H1 (cell line): Measurements from ENCODE around the gene DENND1A. TPM values are rescaled to one million over a fixed set of nuclear protein-coding genes. Genes with fewer than 3 reads are reported as not detected.

Experiments
- CTCF ChIA-PET: fragments of 300-600 bp; sonication (Branson Sonifier 250); formaldehyde crosslinking; loops from one replicate; lab custom pipeline; 2021; ENCODE audit not compliant: partially characterized antibody; lab: Charles Lee
- POLR2A ChIA-PET: fragments of 300-600 bp; sonication (Branson Sonifier 250); formaldehyde crosslinking; loops from one replicate; lab custom pipeline; 2021; ENCODE audit warnings: inconsistent platforms; ENCODE audit not compliant: partially characterized antibody; lab: Charles Lee
- DNase-seq, 2 experiments: peaks; one replicate each; pipeline versions ENCODE4 v3.0.0 to v3.0.0-alpha.2; 2010 to 2022; ENCODE audit warnings: low spot score in 2 of 2, low read depth in 1 of 2, mixed read lengths in 1 of 2
- FAIRE-seq: peaks from 2 replicates; lab custom pipeline; 2011; peaks lifted over from hg19 to GRCh38; lab: Jason Lieb, UNC
- H2AFZ ChIP-seq: 2 replicates; pipeline ENCODE4 v1.8.1; 2012; ENCODE audit warnings: low read length, inconsistent platforms
- H2AK5ac ChIP-seq: 2 replicates; pipeline ENCODE4 v1.6.1; 2013; ENCODE audit warnings: low read depth, low read length
- H2BK120ac ChIP-seq: replicated peaks from 2 replicates; pipeline ENCODE3; 2013; ENCODE audit warnings: low read depth, low read length, inconsistent platforms
- H2BK12ac ChIP-seq: 2 replicates; pipeline ENCODE4 v1.6.1; 2013; ENCODE audit warnings: low read depth, low read length
- H2BK15ac ChIP-seq: 2 replicates; pipeline ENCODE4 v1.6.1; 2013; ENCODE audit warnings: low read length
- H2BK20ac ChIP-seq: 2 replicates; pipeline ENCODE4 v1.6.1; 2013; ENCODE audit warnings: low read length
- H2BK5ac ChIP-seq: 2 replicates; pipeline ENCODE4 v1.6.1; 2013; ENCODE audit warnings: low read depth, low read length
- H3K14ac ChIP-seq: 2 replicates; pipeline ENCODE4 v1.6.1; 2013; ENCODE audit warnings: inconsistent platforms; ENCODE audit not compliant: insufficient read length
- H3K18ac ChIP-seq: 2 replicates; pipeline ENCODE4 v1.6.1; 2013; ENCODE audit warnings: low read length; ENCODE audit errors: extremely low read depth
- H3K23ac ChIP-seq: 2 replicates; pipeline ENCODE4 v1.6.1; 2013; ENCODE audit warnings: inconsistent platforms; ENCODE audit not compliant: insufficient read length
- H3K23me2 ChIP-seq: 2 replicates; pipeline ENCODE4 v1.6.1; 2013; ENCODE audit warnings: low read depth, low read length
- H3K27ac ChIP-seq: 2 replicates; pipeline ENCODE4 v1.6.1; 2011; ENCODE audit warnings: low read depth, low read length, inconsistent platforms
- H3K27me3 ChIP-seq, 4 experiments: replicated peaks in 1 of 4; 1 replicate in 1 of 4; 2 replicates in 3 of 4; pipeline versions ENCODE4 v1.6.1 to v1.8.1; 2011 to 2013; ENCODE audit warnings: low read length in 3 of 4, mild to moderate bottlenecking in 3 of 4, inconsistent platforms in 2 of 4, mixed read lengths in 2 of 4, moderate library complexity in 1 of 4; ENCODE audit not compliant: control insufficient read depth in 3 of 4, insufficient read depth in 3 of 4; ENCODE audit errors: extremely low read depth in 1 of 4
- H3K36me3 ChIP-seq, 4 experiments: 2 replicates each; pipeline versions ENCODE4 v1.6.1 to v1.8.1; 2011 to 2013; ENCODE audit warnings: mild to moderate bottlenecking in 4 of 4, low read length in 3 of 4, moderate library complexity in 2 of 4, control low read depth in 1 of 4, inconsistent platforms in 1 of 4; ENCODE audit not compliant: insufficient read depth in 4 of 4, control insufficient read depth in 2 of 4
- H3K4ac ChIP-seq: replicated peaks from 2 replicates; pipeline ENCODE3; 2013; ENCODE audit warnings: low read length, low read depth, mixed read lengths, inconsistent platforms; ENCODE audit not compliant: insufficient read length
- H3K4me1 ChIP-seq, 4 experiments: replicated peaks in 1 of 4; 1 replicate in 1 of 4; 2 replicates in 3 of 4; pipeline versions ENCODE4 v1.6.1 to v1.8.1; 2011 to 2013; ENCODE audit warnings: low read length in 3 of 4, inconsistent platforms in 2 of 4, mixed read lengths in 1 of 4; ENCODE audit not compliant: insufficient read depth in 4 of 4, control insufficient read depth in 3 of 4
- H3K4me2 ChIP-seq, 2 experiments: 2 replicates each; pipeline versions ENCODE4 v1.6.1 to v1.8.1; 2011 to 2013; ENCODE audit warnings: low read depth in 2 of 2, low read length in 2 of 2, control low read depth in 1 of 2, inconsistent platforms in 1 of 2, mild to moderate bottlenecking in 1 of 2; ENCODE audit not compliant: insufficient read depth in 1 of 2
- H3K4me3 ChIP-seq, 4 experiments: fragments of 200-600, 300-600 bp in 1 of 4; sonication (generic), shearing (Covaris generic), sonication (Bioruptor Twin) in 1 of 4; 2 replicates each; pipeline versions ENCODE4 v1.5.1 to v1.8.1; 2011 to 2016; ENCODE audit warnings: low read length in 4 of 4, low read depth in 3 of 4, control low read depth in 2 of 4, inconsistent platforms in 2 of 4, mild to moderate bottlenecking in 2 of 4, mixed read lengths in 1 of 4, moderate library complexity in 1 of 4; ENCODE audit not compliant: insufficient read depth in 2 of 4; ENCODE audit errors: extremely low read depth in 1 of 4
- H3K56ac ChIP-seq: replicated peaks from 2 replicates; pipeline ENCODE3; 2013; ENCODE audit warnings: low read depth, mild to moderate bottlenecking, mixed read lengths, low read length, inconsistent platforms; ENCODE audit not compliant: insufficient read length
- H3K79me1 ChIP-seq: 2 replicates; pipeline ENCODE4 v1.6.1; 2013; ENCODE audit warnings: low read depth, low read length, control low read depth
- H3K79me2 ChIP-seq, 2 experiments: 2 replicates each; pipeline versions ENCODE4 v1.6.1 to v1.8.1; 2012 to 2013; ENCODE audit warnings: low read length in 2 of 2, mild to moderate bottlenecking in 2 of 2, inconsistent platforms in 1 of 2; ENCODE audit not compliant: insufficient read depth in 2 of 2, control insufficient read depth in 1 of 2
- H3K9ac ChIP-seq, 4 experiments: replicated peaks in 1 of 4; 1 replicate in 1 of 4; 2 replicates in 3 of 4; pipeline versions ENCODE4 v1.6.1 to v1.8.1; 2011 to 2013; ENCODE audit warnings: low read depth in 3 of 4, low read length in 3 of 4, control low read depth in 2 of 4, mild to moderate bottlenecking in 2 of 4, moderate library complexity in 2 of 4, inconsistent platforms in 1 of 4; ENCODE audit errors: extremely low read depth in 1 of 4
- H3K9me3 ChIP-seq, 2 experiments: 2 replicates each; pipeline versions ENCODE4 v1.6.1 to v1.8.1; 2012 to 2013; ENCODE audit warnings: mild to moderate bottlenecking in 2 of 2, moderate library complexity in 2 of 2, control low read depth in 1 of 2, inconsistent platforms in 1 of 2, low read depth in 1 of 2, low read length in 1 of 2, mixed read lengths in 1 of 2; ENCODE audit not compliant: insufficient read depth in 2 of 2
- H4K20me1 ChIP-seq, 2 experiments: replicated peaks in 1 of 2; 2 replicates each; pipeline versions ENCODE3 to v1.8.1; 2011 to 2013; ENCODE audit warnings: inconsistent platforms in 2 of 2, low read length in 2 of 2, mild to moderate bottlenecking in 1 of 2; ENCODE audit not compliant: insufficient read depth in 2 of 2, control insufficient read depth in 1 of 2
- H4K5ac ChIP-seq: 2 replicates; pipeline ENCODE4 v1.6.1; 2013; ENCODE audit warnings: low read length, low read depth, mixed read lengths, inconsistent platforms; ENCODE audit not compliant: insufficient read length
- H4K8ac ChIP-seq: 2 replicates; pipeline ENCODE4 v1.8.0; 2013; ENCODE audit warnings: mild to moderate bottlenecking, moderate library complexity, low read length, inconsistent platforms; ENCODE audit not compliant: insufficient read depth; ENCODE audit errors: extremely low read depth
- H4K91ac ChIP-seq: replicated peaks from 2 replicates; pipeline ENCODE3; 2013; ENCODE audit warnings: low read length, mixed read lengths, inconsistent platforms; ENCODE audit not compliant: insufficient read length
- ASH2L ChIP-seq: fragments of 200-600, 300-600 bp; sonication (generic); IDR thresholded peaks from one replicate; pipeline ENCODE4 v1.7.1; 2017; ENCODE audit warnings: low read length
- CHD2 ChIP-seq: IDR thresholded peaks from 2 replicates; pipeline ENCODE4 v1.6.1; 2012; ENCODE audit warnings: low read length, improper control_type of control experiment
- CTCF ChIP-seq, 3 experiments: IDR thresholded peaks; 1 replicate in 2 of 3; 2 replicates in 1 of 3; pipeline versions ENCODE4 v1.5.1 to v1.6.1; 2011; ENCODE audit warnings: low read length in 3 of 3, mild to moderate bottlenecking in 3 of 3, inconsistent platforms in 2 of 3, low read depth in 1 of 3, moderate library complexity in 1 of 3; ENCODE audit not compliant: insufficient read depth in 1 of 3; ENCODE audit errors: control extremely low read depth in 1 of 3
- GTF2F1 ChIP-seq: IDR thresholded peaks from 2 replicates; pipeline ENCODE4 v1.6.1; 2012; ENCODE audit warnings: low read depth, low read length, improper control_type of control experiment, borderline replicate concordance
- HDAC2 ChIP-seq, 2 experiments: fragments of 300-600 bp in 1 of 2; sonication (generic) in 1 of 2; IDR thresholded peaks; 2 replicates each; pipeline ENCODE4 v1.6.1; 2011 to 2012; ENCODE audit warnings: low read depth in 2 of 2, low read length in 2 of 2, mild to moderate bottlenecking in 2 of 2, moderate library complexity in 2 of 2, borderline replicate concordance in 1 of 2, inconsistent platforms in 1 of 2
- KDM1A ChIP-seq: fragments of 200-600, 300-600 bp; sonication (generic); IDR thresholded peaks from 2 replicates; pipeline ENCODE4 v1.7.1; 2016; ENCODE audit warnings: mild to moderate bottlenecking, low read length, borderline replicate concordance
- KDM4A ChIP-seq: IDR thresholded peaks from one replicate; pipeline ENCODE4 v1.7.1; 2012; ENCODE audit warnings: low read depth, mild to moderate bottlenecking, moderate library complexity, low read length, inconsistent platforms; ENCODE audit not compliant: severe bottlenecking
- MAFK ChIP-seq: IDR thresholded peaks from 2 replicates; pipeline ENCODE4 v1.6.1; 2012; ENCODE audit warnings: low read depth, mild to moderate bottlenecking, improper control_type of control experiment, low read length
- RBBP5 ChIP-seq: IDR thresholded peaks from 2 replicates; pipeline ENCODE4 v1.7.1; 2012; ENCODE audit warnings: low read depth, mild to moderate bottlenecking, inconsistent platforms, low read length, moderate library complexity, borderline replicate concordance
- WGBS, 2 experiments: shearing (Covaris generic) in 1 of 2; methylation state at CpG; one replicate each; pipeline versions ENCODE4 v1.1.6 to v1.1.7; 2013 to 2015; ENCODE audit warnings: low lambda C conversion rate in 2 of 2, mixed read lengths in 2 of 2, inconsistent platforms in 1 of 2, low coverage in 1 of 2, missing lambda C conversion rate in 1 of 2; ENCODE audit not compliant: insufficient replicate concordance in 2 of 2, insufficient coverage in 1 of 2, insufficient read length in 1 of 2; ENCODE audit errors: extremely low coverage in 1 of 2, missing lambda C conversion rate in 1 of 2; 5-methylcytosine and 5-hydroxymethylcytosine counted together
- polyA plus RNA-seq, 7 experiments: library from polyadenylated mRNA; depleted of rRNA in 3 of 7; stranded (reverse) in 5 of 7; unstranded in 2 of 7; fragments of >200 nt in 5 of 7; fragments of 200-250 nt in 2 of 7; gene quantifications; 1 replicate in 5 of 7; 2 replicates in 1 of 7; 4 replicates in 1 of 7; pipeline versions ENCODE4 v1.2.1 to v1.2.3, GENCODE V29; 2011 to 2013; ENCODE audit warnings: missing spikeins in 2 of 7, mixed read lengths in 2 of 7
- total RNA-seq: library from RNA; stranded (reverse); fragmentation: NEBNext Ultra II Directional; extraction: Animal tissue kit (Norgen Biotek cat#: 25700); gene quantifications from 2 replicates; pipeline ENCODE4 v1.2.1, GENCODE V29; 2021
- TF ChIP-seq, protein P1 (sequence below): IDR thresholded peaks from 2 replicates; pipeline ENCODE4 v1.6.1; 2011; ENCODE audit warnings: low read length, improper control_type of control experiment

DENND1A gene
- total and polyA plus RNA-seq, 2 of the 8 experiments (the other 6 are each of a cell fraction or from before 2014, with no cell fraction given): 24.1 to 26.4 TPM

GRCh38 chr9:123651273-123651672 is 278.7 kb downstream of the DENND1A start:
- no peak overlapping the region for H2BK20ac ChIP-seq
- no peak overlapping the region for H4K8ac ChIP-seq
- 98% methylated on average over 8 of the region's 8 CpGs; no CpG with 5 or more reads in 1 of the 2 experiments for WGBS, 2 experiments
- ChIA-PET POLR2A (no interaction called here), CTCF (no interaction called here)
- no peaks in the 10 kb centered on the region for H4K20me1 ChIP-seq
- H3K27ac ChIP-seq: no peak overlapping the region
- H3K9me3 ChIP-seq: no peaks in the 10 kb centered on the region
- DNase-seq: no peak
- no peak overlapping the region for H2BK120ac ChIP-seq
- FAIRE-seq: no peak
- no peaks in the 10 kb centered on the region for H3K4me1 ChIP-seq
- H3K79me1 ChIP-seq: no peaks in the 10 kb centered on the region
- no peak overlapping the region for H3K4me3 ChIP-seq
- no peak overlapping the region for H4K5ac ChIP-seq
- no peak overlapping the region for H3K18ac ChIP-seq
- no peak overlapping the region for H3K4me2 ChIP-seq
- no peak overlapping the region for H3K23ac ChIP-seq
- no peak overlapping the region for H4K91ac ChIP-seq
- no peak overlapping the region for H3K9ac ChIP-seq
- H3K4ac ChIP-seq: no peak overlapping the region
- H3K14ac ChIP-seq: no peak overlapping the region
- peaks cover 0 to 2% (median 0%) of the 10 kb centered on the region in 4 experiments; a peak in 2 of 8 replicates for H3K36me3 ChIP-seq
- no peak overlapping the region for H3K56ac ChIP-seq
- H3K27me3 ChIP-seq: no peaks in the 10 kb centered on the region; a peak in 1 of 7 replicates
- no peak overlapping the region for H2AFZ ChIP-seq
- no peak overlapping the region for H2BK5ac ChIP-seq
- no peak overlapping the region for H2AK5ac ChIP-seq
- no peak overlapping the region for H2BK12ac ChIP-seq
- H3K23me2 ChIP-seq: no peaks in the 10 kb centered on the region
- H2BK15ac ChIP-seq: no peak overlapping the region
- no peaks in the 10 kb centered on the region for H3K79me2 ChIP-seq
- TF ChIP-seq ASH2L (no peak), RBBP5 (no peak), KDM1A (no peak), CTCF (IDR thresholded peaks at IDR 0.05; ENCODE audit: control extremely low read depth in 1 of 3, insufficient read depth in 1 of 3, low read depth in 1 of 3, low read length in 3 of 3) (no peak), KDM4A (no peak), HDAC2 (IDR thresholded peaks at IDR 0.05; ENCODE audit: borderline replicate concordance in 1 of 2, low read depth in 2 of 2, low read length in 2 of 2) (no peak), CHD2 (no peak), MAFK (no peak), GTF2F1 (no peak)
- TF ChIP-seq, protein P1, sequence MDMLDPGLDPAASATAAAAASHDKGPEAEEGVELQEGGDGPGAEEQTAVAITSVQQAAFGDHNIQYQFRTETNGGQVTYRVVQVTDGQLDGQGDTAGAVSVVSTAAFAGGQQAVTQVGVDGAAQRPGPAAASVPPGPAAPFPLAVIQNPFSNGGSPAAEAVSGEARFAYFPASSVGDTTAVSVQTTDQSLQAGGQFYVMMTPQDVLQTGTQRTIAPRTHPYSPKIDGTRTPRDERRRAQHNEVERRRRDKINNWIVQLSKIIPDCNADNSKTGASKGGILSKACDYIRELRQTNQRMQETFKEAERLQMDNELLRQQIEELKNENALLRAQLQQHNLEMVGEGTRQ: no peak
